Measurements from ENCODE around the gene FGF19. TPM values are rescaled to one million over a fixed set of nuclear protein-coding genes. Genes with fewer than 3 reads are reported as not detected.

Gene FGF19
- total and polyA plus RNA-seq, 2 donors (not counting 1 experiment from before 2014, with no cell fraction given) = not detected

GRCh38 chr11:69648679-69649575 lies 54.9 kb downstream of the FGF19 start:
- peaks cover 0 to 2% (median 0%) of the 10 kb centered on the region in 4 experiments for H3K27me3 ChIP-seq (replicated peaks in 1 of 4; ENCODE audit: control extremely low read depth in 1 of 4, control insufficient read depth in 3 of 4, insufficient read depth in 4 of 4, low read length in 3 of 4)
- DNase-seq = no peak
- no peak overlapping the region for H3K4me3 Mint-ChIP-seq
- no peaks in the 10 kb centered on the region for H3K9me3 ChIP-seq (ENCODE audit: control extremely low read depth in 1 of 3, control insufficient read depth in 2 of 3, insufficient read depth in 1 of 3, low read length in 2 of 3)
- peaks cover 33% of the 10 kb centered on the region for H4K20me1 ChIP-seq (ENCODE audit: control insufficient read depth, insufficient read depth, low read length, poor library complexity, severe bottlenecking)
- H3K27ac ChIP-seq (ENCODE audit: low read length in 2 of 2) = no peak overlapping the region
- H3K4me1 Mint-ChIP-seq = peaks cover 12% of the 10 kb centered on the region
- peaks cover 0 to 6% of the 10 kb centered on the region in 2 experiments for H3K36me3 ChIP-seq (replicated peaks in 1 of 2; ENCODE audit: control extremely low read depth in 1 of 2, control insufficient read depth in 1 of 2, extremely low read depth in 1 of 2, insufficient read depth in 2 of 2, low read length in 1 of 2)
- H3K79me2 ChIP-seq (ENCODE audit: control insufficient read depth, insufficient read depth, low read length) = peaks cover 6% of the 10 kb centered on the region
- no peak overlapping the region for H3K4me3 ChIP-seq (ENCODE audit: control extremely low read depth in 1 of 5, extremely low read depth in 1 of 5, insufficient read depth in 1 of 5, low read depth in 2 of 5, low read length in 4 of 5)
- no peaks in the 10 kb centered on the region for H3K9me3 Mint-ChIP-seq (ENCODE audit: insufficient read depth)
- no peak overlapping the region for H3K4me2 ChIP-seq (replicated peaks; ENCODE audit: low read depth, low read length, poor library complexity, severe bottlenecking)
- TF ChIP-seq CTCF (IDR thresholded peaks at IDR 0.05) = no peak
- no peak for TF ChIP-seq EZH2 (IDR thresholded peaks at IDR 0.05; ENCODE audit: borderline replicate concordance, insufficient read depth, low read depth, low read length, poor library complexity, severe bottlenecking)
- CTCF ChIA-PET = no interaction called here
- no peak for ATAC-seq (ENCODE audit: low read depth)
- POLR2A ChIA-PET = no interaction called here
- intact Hi-C loops (cut with micrococcal nuclease) = no loop called here
- 94% methylated on average over 32 of the region's 37 CpGs for WGBS (ENCODE audit: insufficient coverage)
- H3K9ac ChIP-seq (ENCODE audit: low read length) = no peak overlapping the region
- H3K4me1 ChIP-seq (ENCODE audit: control insufficient read depth in 2 of 2, insufficient read depth in 2 of 2, low read length in 2 of 2) = peaks cover 7 to 9% of the 10 kb centered on the region in 2 donors
- no peaks in the 10 kb centered on the region for H3K27me3 Mint-ChIP-seq
- no peak overlapping the region for H3K27ac Mint-ChIP-seq
- no peak overlapping the region for H2AFZ ChIP-seq (ENCODE audit: insufficient read depth, low read depth, low read length, poor library complexity, severe bottlenecking)

Other genes starting within 250 kb of the FGF19 start
- not detected in 2 replicates for gene LINC01488, start 222.4 kb downstream of the FGF19 start, total RNA-seq
- gene LINC01488, start 222.4 kb downstream of the FGF19 start, polyA plus RNA-seq = not detected in 2 replicates
- gene CCND1, start 62.9 kb downstream of the FGF19 start, total RNA-seq = 7.7 and 8.8 TPM in 2 replicates
- gene CCND1, start 62.9 kb downstream of the FGF19 start, polyA plus RNA-seq = 4.9 and 5.7 TPM in 2 replicates
- 67.8 and 68.8 TPM in 2 replicates for gene LTO1, start 28.7 kb downstream of the FGF19 start, total RNA-seq
- gene LTO1, start 28.7 kb downstream of the FGF19 start, polyA plus RNA-seq = 44.4 and 49.8 TPM in 2 replicates
- not detected in 2 replicates for gene FGF4, start 71.3 kb upstream of the FGF19 start, total RNA-seq
- not detected in 2 replicates for gene FGF4, start 71.3 kb upstream of the FGF19 start, polyA plus RNA-seq
- gene FGF3, start 115.4 kb upstream of the FGF19 start, total RNA-seq = not detected in 2 replicates
- gene FGF3, start 115.4 kb upstream of the FGF19 start, polyA plus RNA-seq = not detected in 2 replicates